Measurements from ENCODE around the gene CDH23.

CDH23 gene

DNA sequence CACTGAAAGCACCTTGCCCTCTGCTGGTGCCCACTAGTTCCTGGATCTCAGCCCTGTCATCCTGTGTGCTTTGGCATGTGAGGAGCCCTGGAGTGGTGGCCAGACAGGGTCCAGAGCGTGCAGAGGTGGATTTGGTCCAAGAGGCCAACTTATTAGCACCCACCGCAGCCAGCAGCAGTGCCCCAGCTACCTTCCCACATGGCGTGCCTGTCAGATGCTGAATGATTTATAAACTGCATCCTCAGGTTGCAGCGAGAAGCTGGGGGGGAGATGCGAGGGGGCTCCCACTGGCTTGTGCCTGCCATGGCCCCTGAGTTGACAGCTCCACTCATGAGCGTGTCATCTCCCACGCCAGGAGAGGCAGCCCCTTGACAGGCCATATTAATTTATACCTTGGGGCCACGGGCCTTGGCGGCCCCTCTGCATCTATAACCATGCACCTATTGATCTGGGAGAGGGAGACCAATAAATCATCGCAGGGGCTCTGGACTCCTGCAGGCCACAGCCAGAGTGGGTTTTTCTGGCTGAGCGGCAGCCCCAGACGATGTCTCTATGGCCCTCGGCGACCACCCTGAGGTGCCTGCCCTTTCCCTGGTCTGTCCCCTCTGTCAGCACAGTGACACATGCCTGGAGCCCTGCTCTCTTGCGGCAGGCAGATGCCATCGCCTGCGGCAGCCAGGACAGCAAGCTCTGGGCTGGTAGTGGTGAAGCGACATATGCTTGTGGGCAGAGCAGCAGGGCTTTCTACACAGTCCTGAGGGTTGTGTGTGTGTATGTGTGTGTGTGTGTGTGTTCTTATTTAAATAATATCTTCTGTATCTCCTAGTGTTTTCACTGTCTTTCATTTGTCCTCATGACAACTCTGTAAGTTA is 120.8 kb downstream of the CDH23 start:
- no peak for DNase-seq (ENCODE audit: extremely low spot score)
- ChIA-PET CTCF (interaction anchor here (1.0 kb wide), 1 partner anchor 31 kb away, joined by 3 read pairs; no protein-coding TSS in a partner anchor), POLR2A (no interaction called here)

DNA sequence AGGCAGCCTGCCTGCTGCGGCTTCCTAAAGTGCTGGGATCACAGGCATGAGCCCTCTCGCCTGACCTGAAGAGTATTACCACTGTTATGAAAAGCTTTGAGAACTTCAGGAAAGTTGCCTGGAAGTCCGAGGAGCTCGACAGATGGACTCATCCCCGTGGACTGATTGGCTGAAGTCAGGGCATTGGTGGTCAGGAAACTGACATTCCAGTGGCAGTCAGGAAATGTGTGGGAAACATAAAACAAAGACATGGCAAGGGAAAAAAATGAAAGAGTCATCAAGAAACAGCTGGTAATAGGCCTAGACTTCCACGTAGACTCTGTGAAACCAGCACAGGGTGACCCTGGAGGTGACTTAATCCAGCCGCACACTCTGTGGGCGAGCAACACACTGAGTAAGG is 123.3 kb downstream of the CDH23 start:
- ChIA-PET POLR2A (no interaction called here), CTCF (no interaction called here)
- DNase-seq (ENCODE audit: extremely low spot score), result no peak
- no peak for TF ChIP-seq LEF1 (IDR thresholded peaks at IDR 0.05; ENCODE audit: borderline replicate concordance)
- no peak for TF ChIP-seq L3MBTL2 (conservative IDR thresholded peaks at IDR 0.05)
- TF ChIP-seq BHLHE40 (IDR thresholded peaks at IDR 0.05; ENCODE audit: borderline replicate concordance), result no peak
- no peak for TF ChIP-seq ELF4 (IDR thresholded peaks at IDR 0.05)
- no peak for TF ChIP-seq ZNF384 (IDR thresholded peaks at IDR 0.05)
- TF ChIP-seq CTBP1 (IDR thresholded peaks at IDR 0.05; ENCODE audit: borderline replicate concordance), result no peak
- TF ChIP-seq SUZ12 (IDR thresholded peaks at IDR 0.05), result no peak
- TF ChIP-seq, protein P1, sequence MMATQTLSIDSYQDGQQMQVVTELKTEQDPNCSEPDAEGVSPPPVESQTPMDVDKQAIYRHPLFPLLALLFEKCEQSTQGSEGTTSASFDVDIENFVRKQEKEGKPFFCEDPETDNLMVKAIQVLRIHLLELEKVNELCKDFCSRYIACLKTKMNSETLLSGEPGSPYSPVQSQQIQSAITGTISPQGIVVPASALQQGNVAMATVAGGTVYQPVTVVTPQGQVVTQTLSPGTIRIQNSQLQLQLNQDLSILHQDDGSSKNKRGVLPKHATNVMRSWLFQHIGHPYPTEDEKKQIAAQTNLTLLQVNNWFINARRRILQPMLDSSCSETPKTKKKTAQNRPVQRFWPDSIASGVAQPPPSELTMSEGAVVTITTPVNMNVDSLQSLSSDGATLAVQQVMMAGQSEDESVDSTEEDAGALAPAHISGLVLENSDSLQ (IDR thresholded peaks at IDR 0.05), result no peak

More for the DNA sequence above, 120.8 kb downstream of the CDH23 start:
- TF ChIP-seq BHLHE40 (IDR thresholded peaks at IDR 0.05; ENCODE audit: borderline replicate concordance) (no peak), CTBP1 (IDR thresholded peaks at IDR 0.05; ENCODE audit: borderline replicate concordance) (no peak), TARDBP (IDR thresholded peaks at IDR 0.05) (no peak), FOXM1 (IDR thresholded peaks at IDR 0.05; ENCODE audit: borderline replicate concordance) (no peak), FOXK2 (IDR thresholded peaks at IDR 0.05) (no peak)
- TF ChIP-seq, protein P1 (IDR thresholded peaks at IDR 0.05), result peak; percentile 55; the same call in 1 of the 2 replicates

DNA sequence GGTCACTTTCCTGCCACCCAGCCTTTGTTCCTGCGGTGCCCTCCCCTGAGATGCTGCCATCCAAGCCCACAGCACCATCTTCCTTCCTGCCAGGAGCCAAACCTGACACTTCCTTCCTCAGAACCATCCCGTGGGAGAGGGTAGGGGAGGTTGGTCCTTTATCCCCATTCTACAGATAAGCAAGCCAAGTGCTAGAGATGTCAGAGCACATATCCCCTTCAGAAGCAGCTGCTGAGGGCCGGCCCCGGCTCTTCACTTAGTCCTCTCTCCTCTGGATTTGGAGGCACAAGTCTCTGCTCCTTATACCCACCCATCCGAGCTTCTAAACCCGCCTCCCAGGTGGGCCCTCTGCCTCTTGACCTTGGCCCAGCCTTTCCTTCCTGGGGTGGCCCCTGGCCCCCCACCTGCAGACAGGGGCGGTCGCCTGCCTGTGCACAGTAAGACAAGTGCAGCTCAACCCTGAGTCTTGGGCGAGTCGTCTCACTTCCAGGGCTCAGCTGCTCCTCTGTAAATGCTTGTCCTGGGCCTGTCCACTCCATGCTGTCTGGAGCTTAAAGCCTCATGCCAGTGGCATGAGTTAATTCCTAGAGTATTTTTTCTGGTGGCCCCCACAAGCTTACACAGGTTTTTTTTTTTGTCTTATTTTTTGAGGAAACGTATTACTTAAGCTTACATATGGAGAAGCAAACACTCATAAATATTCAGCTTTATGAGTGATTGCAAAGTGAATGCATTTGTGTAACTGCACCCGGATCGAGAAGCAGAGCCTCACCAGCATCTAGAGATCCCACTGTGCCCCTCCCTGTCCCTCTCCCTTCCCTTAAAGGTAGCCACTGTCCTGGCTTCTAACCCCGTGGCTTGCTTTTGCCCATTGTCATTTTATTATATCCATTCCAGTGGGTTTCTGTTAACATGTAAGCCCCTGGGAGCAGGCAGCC is 125.1 kb downstream of the CDH23 start:
- CTCF ChIA-PET, result interaction anchor here (0.6 to 1.2 kb wide), 3 partner anchors 35 to 753 kb away, joined by 3 to 5 read pairs (median 3); no protein-coding TSS in a partner anchor
- TF ChIP-seq ARNT (IDR thresholded peaks at IDR 0.05) (no peak), HDGF (IDR thresholded peaks at IDR 0.05; ENCODE audit: borderline replicate concordance) (no peak), L3MBTL2 (conservative IDR thresholded peaks at IDR 0.05) (no peak), BHLHE40 (IDR thresholded peaks at IDR 0.05; ENCODE audit: borderline replicate concordance) (no peak), LEF1 (IDR thresholded peaks at IDR 0.05; ENCODE audit: borderline replicate concordance) (no peak), CTBP1 (IDR thresholded peaks at IDR 0.05; ENCODE audit: borderline replicate concordance) (no peak), NFRKB (IDR thresholded peaks at IDR 0.05) (no peak), SUZ12 (IDR thresholded peaks at IDR 0.05) (no peak), FOXM1 (IDR thresholded peaks at IDR 0.05; ENCODE audit: borderline replicate concordance) (no peak), FOXK2 (IDR thresholded peaks at IDR 0.05) (no peak), FOXA1 (IDR thresholded peaks at IDR 0.05) (no peak), SP1 (IDR thresholded peaks at IDR 0.05) (no peak)
- POLR2A ChIA-PET, result no interaction called here
- no peak for DNase-seq (ENCODE audit: extremely low spot score)

DNA sequence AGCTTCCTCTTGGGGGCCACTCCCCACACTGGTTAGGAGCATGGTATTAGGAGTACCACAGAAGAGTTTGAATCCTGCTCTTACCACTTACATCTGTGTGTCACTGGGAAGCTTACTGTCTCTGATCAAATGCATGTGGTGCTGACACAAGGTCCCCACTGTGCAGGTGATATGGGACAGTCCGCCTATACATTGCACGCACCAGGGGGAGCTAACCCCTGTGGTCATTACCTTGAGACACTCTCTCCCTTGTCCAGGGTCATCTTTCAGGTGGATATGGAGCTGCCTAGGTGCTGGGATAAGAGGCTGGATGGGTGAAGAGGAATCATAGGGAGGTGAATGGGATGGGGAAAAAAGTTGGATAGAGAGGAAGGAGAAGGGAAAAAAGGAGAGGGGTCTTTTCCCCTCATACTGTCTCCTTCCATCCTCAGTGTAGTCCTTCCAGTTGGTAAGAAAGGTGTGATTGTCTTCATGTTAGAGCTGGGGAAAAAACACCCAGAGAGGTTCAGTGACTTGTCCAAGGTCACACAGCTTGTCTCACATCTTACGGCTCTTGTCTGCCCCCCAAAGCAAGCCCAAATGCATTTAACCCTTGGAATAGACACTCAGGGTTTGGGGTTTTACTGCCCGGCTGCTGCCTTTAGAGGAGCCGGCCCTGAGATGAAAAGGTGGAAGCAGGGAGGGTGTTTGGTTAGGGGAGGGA is 125.9 kb downstream of the CDH23 start:
- POLR2A ChIA-PET, result no interaction called here
- CTCF ChIA-PET, result interaction anchor here (1.1 to 1.2 kb wide), 2 partner anchors 36 to 174 kb away, joined by 3 to 5 read pairs; no protein-coding TSS in a partner anchor

DNA sequence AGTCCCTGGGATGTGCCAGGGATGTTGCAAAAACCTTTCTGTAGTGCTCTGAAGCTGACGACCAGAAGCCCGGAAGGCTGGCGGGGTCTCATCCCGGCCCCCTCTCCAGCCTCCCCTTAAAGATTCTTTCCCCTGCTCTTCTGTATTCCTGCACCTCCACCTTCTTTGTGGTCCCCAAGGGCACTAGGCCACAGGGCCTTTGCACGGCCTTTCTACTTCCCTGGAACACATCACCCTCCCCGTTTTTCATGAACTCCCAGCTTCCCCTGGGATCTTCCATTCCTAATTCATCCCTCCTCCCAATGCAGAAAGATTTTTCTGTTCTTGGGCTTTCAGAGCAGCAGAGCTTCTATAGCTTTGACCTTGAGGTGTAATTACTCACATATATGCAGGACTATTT is 127.0 kb downstream of the CDH23 start:
- TF ChIP-seq ELF4 (IDR thresholded peaks at IDR 0.05), result no peak
- no peak for TF ChIP-seq FOXM1 (IDR thresholded peaks at IDR 0.05; ENCODE audit: borderline replicate concordance)
- no peak for TF ChIP-seq L3MBTL2 (conservative IDR thresholded peaks at IDR 0.05)
- no peak for TF ChIP-seq ZNF384 (IDR thresholded peaks at IDR 0.05)
- TF ChIP-seq FOXA1 (IDR thresholded peaks at IDR 0.05), result no peak
- TF ChIP-seq SP1 (IDR thresholded peaks at IDR 0.05), result no peak
- no peak for TF ChIP-seq ARNT (IDR thresholded peaks at IDR 0.05)
- no peak for TF ChIP-seq TARDBP (IDR thresholded peaks at IDR 0.05)
- TF ChIP-seq BHLHE40 (IDR thresholded peaks at IDR 0.05; ENCODE audit: borderline replicate concordance), result no peak
- no peak for TF ChIP-seq NFRKB (IDR thresholded peaks at IDR 0.05)
- TF ChIP-seq HDGF (IDR thresholded peaks at IDR 0.05; ENCODE audit: borderline replicate concordance), result no peak
- TF ChIP-seq, protein P1 (IDR thresholded peaks at IDR 0.05), result no peak
- TF ChIP-seq FOXK2 (IDR thresholded peaks at IDR 0.05), result no peak
- no peak for TF ChIP-seq LEF1 (IDR thresholded peaks at IDR 0.05; ENCODE audit: borderline replicate concordance)
- no peak for TF ChIP-seq CTBP1 (IDR thresholded peaks at IDR 0.05; ENCODE audit: borderline replicate concordance)
- TF ChIP-seq SUZ12 (IDR thresholded peaks at IDR 0.05), result no peak
- POLR2A ChIA-PET, result no interaction called here
- DNase-seq (ENCODE audit: extremely low spot score), result no peak
- CTCF ChIA-PET, result no interaction called here

More for the DNA sequence above, 125.9 kb downstream of the CDH23 start:
- TF ChIP-seq L3MBTL2 (conservative IDR thresholded peaks at IDR 0.05), result no peak
- TF ChIP-seq FOXK2 (IDR thresholded peaks at IDR 0.05), result no peak
- no peak for TF ChIP-seq FOXM1 (IDR thresholded peaks at IDR 0.05; ENCODE audit: borderline replicate concordance)
- TF ChIP-seq, protein P1 (IDR thresholded peaks at IDR 0.05), result no peak
- DNase-seq (ENCODE audit: extremely low spot score), result no peak

Measured in HEK293T (cell line).